HepG2 (cell line): ENCODE results near the gene ELOVL2. TPM values are rescaled to one million over a fixed set of nuclear protein-coding genes. Genes with fewer than 3 reads are reported as not detected.
A peak's percentile ranks its signal among the peaks of the same experiment; 100 is the strongest.

ENCODE experiments used
- HNRNPUL1 ChIP-seq: fragments of 200-400 bp; formaldehyde crosslinking; IDR thresholded peaks from 2 replicates; pipeline ENCODE4 v1.6.1; 2017; ENCODE audit warnings: low read depth, mild to moderate bottlenecking, low read length, moderate library complexity
- JARID2 ChIP-seq: sonication (generic); formaldehyde crosslinking; IDR thresholded peaks from 2 replicates; pipeline ENCODE4 v1.8.1; 2023; ENCODE audit warnings: missing genetic modification reagents, inconsistent platforms; ENCODE audit not compliant: insufficient replicate concordance
- KDM2A ChIP-seq: sonication (generic); formaldehyde crosslinking; IDR thresholded peaks from 2 replicates; pipeline ENCODE4 v1.4.0; 2020; ENCODE audit warnings: low read depth, missing genetic modification reagents, borderline replicate concordance
- KLF16 ChIP-seq, 2 experiments: sonication (generic) in 1 of 2; formaldehyde crosslinking in 1 of 2; IDR thresholded peaks; 2 replicates each; pipeline versions ENCODE4 v1.6.1 to v1.8.0; 2016 to 2023; ENCODE audit warnings: missing genetic modification reagents in 2 of 2, missing compliant biosample characterization in 1 of 2
- MTA1 ChIP-seq: sonication (generic); formaldehyde crosslinking; IDR thresholded peaks from 2 replicates; pipeline ENCODE4 v1.4.0; 2020; ENCODE audit warnings: missing genetic modification reagents, mild to moderate bottlenecking, borderline replicate concordance
- TBX2 ChIP-seq: sonication (generic); formaldehyde crosslinking; IDR thresholded peaks from 2 replicates; pipeline ENCODE4 v1.5.0; 2020; ENCODE audit warnings: missing genetic modification reagents, mild to moderate bottlenecking, borderline replicate concordance
- ZFP41 ChIP-seq: sonication (generic); formaldehyde crosslinking; IDR thresholded peaks from 2 replicates; pipeline ENCODE4 v1.4.0; 2020; ENCODE audit warnings: mild to moderate bottlenecking, missing genetic modification reagents, borderline replicate concordance
- ZIK1 ChIP-seq: sonication (generic); formaldehyde crosslinking; IDR thresholded peaks from 2 replicates; pipeline ENCODE4 v1.5.0; 2020; ENCODE audit warnings: mild to moderate bottlenecking, low read depth, missing genetic modification reagents, borderline replicate concordance
- ZNF567 ChIP-seq: sonication (generic); formaldehyde crosslinking; IDR thresholded peaks from 2 replicates; pipeline ENCODE4 v1.8.1; 2023; ENCODE audit warnings: mild to moderate bottlenecking, missing genetic modification reagents, borderline replicate concordance
- polyA plus RNA-seq, 8 experiments: library from polyadenylated mRNA; depleted of rRNA in 3 of 8; stranded (reverse) in 7 of 8; unstranded in 1 of 8; fragments of >200 nt; fragmentation: Illumina TruSeq in 4 of 8; extraction: Trizol in 4 of 8; gene quantifications; 2 replicates each; pipeline versions ENCODE4 v1.2.1 to v1.2.3, GENCODE V29; 2011 to 2016; ENCODE audit warnings: low read depth in 4 of 8, missing spikeins in 1 of 8, mixed read lengths in 1 of 8; ENCODE audit not compliant: insufficient read depth in 1 of 8
- total RNA-seq, 5 experiments: library from RNA; depleted of rRNA; stranded (reverse); fragments of >200 nt; fragmentation: Illumina TruSeq; extraction: Trizol; gene quantifications; 2 replicates each; pipeline ENCODE4 v1.2.3, GENCODE V29; 2016; ENCODE audit warnings: low read depth in 1 of 5
- TF ChIP-seq, protein P1 (sequence below), 2 experiments: fragments of 450-650 bp in 1 of 2; sonication (generic) in 1 of 2; formaldehyde crosslinking in 1 of 2; IDR thresholded peaks; 2 replicates each; pipeline versions ENCODE4 v1.6.1 to v1.8.0; 2016 to 2022; ENCODE audit warnings: antibody characterized with exemption in 1 of 2, mild to moderate bottlenecking in 1 of 2, missing genetic modification reagents in 1 of 2
- TF ChIP-seq, protein P2 (sequence below): sonication (generic); formaldehyde crosslinking; IDR thresholded peaks from 2 replicates; pipeline ENCODE4 v1.4.0; 2020; ENCODE audit warnings: missing genetic modification reagents
- TF ChIP-seq, protein P3 (sequence below): sonication (generic); formaldehyde crosslinking; IDR thresholded peaks from 2 replicates; pipeline ENCODE4 v1.5.0; 2020; ENCODE audit warnings: mild to moderate bottlenecking, missing genetic modification reagents, borderline replicate concordance
- TF ChIP-seq, protein P4 (sequence below): IDR thresholded peaks from 2 replicates; pipeline ENCODE4 v1.6.1; 2016

ELOVL2 gene
- total and polyA plus RNA-seq, 2 of the 13 experiments (the other 11 are each of a cell fraction or from before 2014, with no cell fraction given): 43.6 to 65.4 TPM

GRCh38 chr6:10957414-10957886, 86.7 kb downstream of the ELOVL2 start (continued):
- TF ChIP-seq, protein P1, sequence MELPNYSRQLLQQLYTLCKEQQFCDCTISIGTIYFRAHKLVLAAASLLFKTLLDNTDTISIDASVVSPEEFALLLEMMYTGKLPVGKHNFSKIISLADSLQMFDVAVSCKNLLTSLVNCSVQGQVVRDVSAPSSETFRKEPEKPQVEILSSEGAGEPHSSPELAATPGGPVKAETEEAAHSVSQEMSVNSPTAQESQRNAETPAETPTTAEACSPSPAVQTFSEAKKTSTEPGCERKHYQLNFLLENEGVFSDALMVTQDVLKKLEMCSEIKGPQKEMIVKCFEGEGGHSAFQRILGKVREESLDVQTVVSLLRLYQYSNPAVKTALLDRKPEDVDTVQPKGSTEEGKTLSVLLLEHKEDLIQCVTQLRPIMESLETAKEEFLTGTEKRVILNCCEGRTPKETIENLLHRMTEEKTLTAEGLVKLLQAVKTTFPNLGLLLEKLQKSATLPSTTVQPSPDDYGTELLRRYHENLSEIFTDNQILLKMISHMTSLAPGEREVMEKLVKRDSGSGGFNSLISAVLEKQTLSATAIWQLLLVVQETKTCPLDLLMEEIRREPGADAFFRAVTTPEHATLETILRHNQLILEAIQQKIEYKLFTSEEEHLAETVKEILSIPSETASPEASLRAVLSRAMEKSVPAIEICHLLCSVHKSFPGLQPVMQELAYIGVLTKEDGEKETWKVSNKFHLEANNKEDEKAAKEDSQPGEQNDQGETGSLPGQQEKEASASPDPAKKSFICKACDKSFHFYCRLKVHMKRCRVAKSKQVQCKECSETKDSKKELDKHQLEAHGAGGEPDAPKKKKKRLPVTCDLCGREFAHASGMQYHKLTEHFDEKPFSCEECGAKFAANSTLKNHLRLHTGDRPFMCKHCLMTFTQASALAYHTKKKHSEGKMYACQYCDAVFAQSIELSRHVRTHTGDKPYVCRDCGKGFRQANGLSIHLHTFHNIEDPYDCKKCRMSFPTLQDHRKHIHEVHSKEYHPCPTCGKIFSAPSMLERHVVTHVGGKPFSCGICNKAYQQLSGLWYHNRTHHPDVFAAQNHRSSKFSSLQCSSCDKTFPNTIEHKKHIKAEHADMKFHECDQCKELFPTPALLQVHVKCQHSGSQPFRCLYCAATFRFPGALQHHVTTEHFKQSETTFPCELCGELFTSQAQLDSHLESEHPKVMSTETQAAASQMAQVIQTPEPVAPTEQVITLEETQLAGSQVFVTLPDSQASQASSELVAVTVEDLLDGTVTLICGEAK (IDR thresholded peaks at IDR 0.05): no peak
- TF ChIP-seq, protein P1 (CRISPR knock-in tag; IDR thresholded peaks at IDR 0.05): peak; percentile 46; the same call in 1 of the 2 replicates
- TF ChIP-seq ZNF567 (CRISPR knock-in tag) (no peak), ZIK1 (CRISPR knock-in tag) (no peak), KDM2A (peak; percentile 47; the same call in 1 of the 2 replicates), TBX2 (CRISPR knock-in tag) (peak; percentile 65; the same call in 1 of the 2 replicates), ZFP41 (CRISPR knock-in tag) (no peak), MTA1 (CRISPR knock-in tag) (no peak), KLF16 (CRISPR knock-in tag; IDR thresholded peaks at IDR 0.05) (peak in 1 of 2 experiments; percentile 71; a peak in 1 of 4 replicates), JARID2 (no peak), HNRNPUL1 (no peak)
- TF ChIP-seq, protein P2, sequence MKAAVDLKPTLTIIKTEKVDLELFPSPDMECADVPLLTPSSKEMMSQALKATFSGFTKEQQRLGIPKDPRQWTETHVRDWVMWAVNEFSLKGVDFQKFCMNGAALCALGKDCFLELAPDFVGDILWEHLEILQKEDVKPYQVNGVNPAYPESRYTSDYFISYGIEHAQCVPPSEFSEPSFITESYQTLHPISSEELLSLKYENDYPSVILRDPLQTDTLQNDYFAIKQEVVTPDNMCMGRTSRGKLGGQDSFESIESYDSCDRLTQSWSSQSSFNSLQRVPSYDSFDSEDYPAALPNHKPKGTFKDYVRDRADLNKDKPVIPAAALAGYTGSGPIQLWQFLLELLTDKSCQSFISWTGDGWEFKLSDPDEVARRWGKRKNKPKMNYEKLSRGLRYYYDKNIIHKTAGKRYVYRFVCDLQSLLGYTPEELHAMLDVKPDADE (CRISPR knock-in tag): no peak
- TF ChIP-seq, protein P3, sequence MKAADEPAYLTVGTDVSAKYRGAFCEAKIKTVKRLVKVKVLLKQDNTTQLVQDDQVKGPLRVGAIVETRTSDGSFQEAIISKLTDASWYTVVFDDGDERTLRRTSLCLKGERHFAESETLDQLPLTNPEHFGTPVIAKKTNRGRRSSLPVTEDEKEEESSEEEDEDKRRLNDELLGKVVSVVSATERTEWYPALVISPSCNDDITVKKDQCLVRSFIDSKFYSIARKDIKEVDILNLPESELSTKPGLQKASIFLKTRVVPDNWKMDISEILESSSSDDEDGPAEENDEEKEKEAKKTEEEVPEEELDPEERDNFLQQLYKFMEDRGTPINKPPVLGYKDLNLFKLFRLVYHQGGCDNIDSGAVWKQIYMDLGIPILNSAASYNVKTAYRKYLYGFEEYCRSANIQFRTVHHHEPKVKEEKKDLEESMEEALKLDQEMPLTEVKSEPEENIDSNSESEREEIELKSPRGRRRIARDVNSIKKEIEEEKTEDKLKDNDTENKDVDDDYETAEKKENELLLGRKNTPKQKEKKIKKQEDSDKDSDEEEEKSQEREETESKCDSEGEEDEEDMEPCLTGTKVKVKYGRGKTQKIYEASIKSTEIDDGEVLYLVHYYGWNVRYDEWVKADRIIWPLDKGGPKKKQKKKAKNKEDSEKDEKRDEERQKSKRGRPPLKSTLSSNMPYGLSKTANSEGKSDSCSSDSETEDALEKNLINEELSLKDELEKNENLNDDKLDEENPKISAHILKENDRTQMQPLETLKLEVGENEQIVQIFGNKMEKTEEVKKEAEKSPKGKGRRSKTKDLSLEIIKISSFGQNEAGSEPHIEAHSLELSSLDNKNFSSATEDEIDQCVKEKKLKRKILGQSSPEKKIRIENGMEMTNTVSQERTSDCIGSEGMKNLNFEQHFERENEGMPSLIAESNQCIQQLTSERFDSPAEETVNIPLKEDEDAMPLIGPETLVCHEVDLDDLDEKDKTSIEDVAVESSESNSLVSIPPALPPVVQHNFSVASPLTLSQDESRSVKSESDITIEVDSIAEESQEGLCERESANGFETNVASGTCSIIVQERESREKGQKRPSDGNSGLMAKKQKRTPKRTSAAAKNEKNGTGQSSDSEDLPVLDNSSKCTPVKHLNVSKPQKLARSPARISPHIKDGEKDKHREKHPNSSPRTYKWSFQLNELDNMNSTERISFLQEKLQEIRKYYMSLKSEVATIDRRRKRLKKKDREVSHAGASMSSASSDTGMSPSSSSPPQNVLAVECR: peak; percentile 50; the same call in 1 of the 2 replicates
- TF ChIP-seq, protein P4, sequence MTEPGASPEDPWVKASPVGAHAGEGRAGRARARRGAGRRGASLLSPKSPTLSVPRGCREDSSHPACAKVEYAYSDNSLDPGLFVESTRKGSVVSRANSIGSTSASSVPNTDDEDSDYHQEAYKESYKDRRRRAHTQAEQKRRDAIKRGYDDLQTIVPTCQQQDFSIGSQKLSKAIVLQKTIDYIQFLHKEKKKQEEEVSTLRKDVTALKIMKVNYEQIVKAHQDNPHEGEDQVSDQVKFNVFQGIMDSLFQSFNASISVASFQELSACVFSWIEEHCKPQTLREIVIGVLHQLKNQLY (CRISPR knock-in tag): peak; percentile 67
